NCI-H524 (cell line): ENCODE data around the gene MAGEC3.
"Not testable (repeated sequence)": the region's sequence is repeated elsewhere in the genome, so short reads cannot be mapped to it uniquely, and the experiment has no call there.

Experiments
- DNase-seq, 2 experiments: peaks; one replicate each; lab custom pipeline; 2025; lab: John Stamatoyannopoulos, UW

The MAGEC3 gene, protein sequence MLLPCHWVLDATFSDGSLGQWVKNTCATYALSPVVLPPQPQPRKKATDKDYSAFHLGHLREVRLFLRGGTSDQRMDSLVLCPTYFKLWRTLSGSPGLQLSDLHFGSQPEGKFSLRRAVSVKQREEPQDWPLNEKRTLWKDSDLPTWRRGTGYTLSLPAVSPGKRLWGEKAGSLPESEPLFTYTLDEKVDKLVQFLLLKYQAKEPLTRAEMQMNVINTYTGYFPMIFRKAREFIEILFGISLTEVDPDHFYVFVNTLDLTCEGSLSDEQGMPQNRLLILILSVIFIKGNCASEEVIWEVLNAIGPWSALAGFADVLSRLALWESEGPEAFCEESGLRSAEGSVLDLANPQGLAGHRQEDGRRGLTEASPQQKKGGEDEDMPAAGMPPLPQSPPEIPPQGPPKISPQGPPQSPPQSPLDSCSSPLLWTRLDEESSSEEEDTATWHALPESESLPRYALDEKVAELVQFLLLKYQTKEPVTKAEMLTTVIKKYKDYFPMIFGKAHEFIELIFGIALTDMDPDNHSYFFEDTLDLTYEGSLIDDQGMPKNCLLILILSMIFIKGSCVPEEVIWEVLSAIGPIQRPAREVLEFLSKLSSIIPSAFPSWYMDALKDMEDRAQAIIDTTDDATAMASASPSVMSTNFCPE

DNA sequence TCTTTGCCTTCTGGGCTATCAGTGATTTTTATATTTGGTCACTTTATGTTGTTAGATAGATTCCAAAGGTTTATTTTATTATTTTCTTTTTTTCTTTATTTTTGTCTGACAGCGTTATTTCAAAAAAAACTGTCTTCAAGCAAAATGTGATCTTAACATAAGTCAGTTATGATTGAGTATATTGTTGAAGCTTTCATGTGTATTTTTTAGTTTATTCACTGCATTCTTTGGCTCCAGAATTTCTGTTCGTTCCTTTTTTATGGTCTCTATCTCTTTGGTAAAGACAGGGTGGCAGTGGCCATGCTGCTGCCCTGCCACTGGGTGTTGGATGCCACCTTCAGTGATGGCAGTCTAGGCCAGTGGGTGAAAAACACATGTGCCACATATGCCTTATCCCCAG, at the start of gene MAGEC3:
Gene MAGEC3, plus strand, starts transcription at position 301 of the 400 bp plus-strand sequence. Its CDS starts 0 bp downstream, at position 301.
- DNase-seq = no peak

DNA sequence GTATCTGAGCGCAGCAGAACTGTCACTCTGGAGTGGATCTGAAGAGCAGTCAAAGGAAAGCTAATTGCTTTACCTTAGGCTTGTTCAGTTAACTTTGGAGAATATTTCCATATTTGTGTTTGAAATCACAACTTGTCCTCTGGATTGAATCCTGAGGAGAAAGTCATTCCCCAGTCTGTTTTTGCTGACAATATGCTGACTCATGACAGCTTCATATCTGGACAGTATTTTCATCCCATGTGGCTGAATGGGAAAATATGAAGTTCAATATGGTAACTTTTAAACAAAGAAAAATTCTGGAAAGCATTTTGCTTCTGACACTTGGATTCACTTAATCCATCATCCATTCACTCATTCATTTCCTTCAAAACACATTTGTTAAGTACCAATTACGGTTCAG, 46.3 kb upstream of the MAGEC3 start:
- DNase-seq = no peak

DNA sequence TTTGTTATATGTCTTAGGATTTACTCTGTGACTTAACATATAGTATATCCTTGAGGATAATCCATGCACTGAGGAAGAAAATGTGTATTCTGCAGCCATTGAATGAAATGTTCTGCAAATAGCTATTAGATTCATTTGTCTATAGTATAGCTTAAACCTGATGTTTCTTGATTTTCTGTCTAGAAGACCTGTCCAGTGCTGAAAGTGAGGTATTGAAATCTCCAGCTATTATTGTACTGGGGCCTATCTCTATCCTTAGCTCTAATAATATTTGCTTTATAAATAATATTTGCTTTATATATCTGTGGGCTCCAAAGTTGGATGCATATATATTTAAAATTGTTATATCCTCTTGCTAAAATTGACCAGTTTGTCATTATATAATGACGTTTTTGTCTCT, 26.7 kb upstream of the MAGEC3 start:
- no peak for DNase-seq

DNA sequence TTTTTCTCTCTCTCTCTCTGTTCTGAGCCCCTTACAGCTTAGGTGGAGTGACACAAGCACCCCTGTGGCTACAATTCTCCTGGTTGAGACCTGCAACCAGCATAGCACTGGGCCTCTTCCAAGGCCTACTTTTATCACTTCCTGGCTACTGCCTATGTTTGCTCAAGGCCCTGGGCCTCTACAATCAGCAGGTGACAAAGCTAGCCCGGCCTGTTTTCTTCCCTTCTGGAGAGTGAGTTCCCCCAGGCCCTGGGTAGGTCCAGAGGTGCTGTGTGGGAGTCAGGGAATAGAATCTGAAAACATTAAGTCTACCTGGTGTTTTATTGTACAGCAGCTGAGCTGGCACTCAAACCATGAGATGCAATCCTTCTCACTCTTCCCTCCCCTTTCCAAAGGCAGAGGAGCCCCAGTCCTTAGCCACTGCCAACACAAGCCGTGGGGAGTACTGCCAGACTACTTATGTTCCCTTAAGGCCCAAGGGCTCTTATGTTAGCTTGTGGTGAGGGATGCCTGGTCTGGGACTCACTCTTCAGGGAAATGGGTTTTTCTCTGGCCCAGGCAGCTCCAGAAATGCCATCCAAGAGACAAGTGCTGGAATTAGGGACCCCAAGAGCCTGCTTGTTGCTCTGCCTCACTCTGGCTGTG, 23.8 kb upstream of the MAGEC3 start:
- no peak for DNase-seq

DNA sequence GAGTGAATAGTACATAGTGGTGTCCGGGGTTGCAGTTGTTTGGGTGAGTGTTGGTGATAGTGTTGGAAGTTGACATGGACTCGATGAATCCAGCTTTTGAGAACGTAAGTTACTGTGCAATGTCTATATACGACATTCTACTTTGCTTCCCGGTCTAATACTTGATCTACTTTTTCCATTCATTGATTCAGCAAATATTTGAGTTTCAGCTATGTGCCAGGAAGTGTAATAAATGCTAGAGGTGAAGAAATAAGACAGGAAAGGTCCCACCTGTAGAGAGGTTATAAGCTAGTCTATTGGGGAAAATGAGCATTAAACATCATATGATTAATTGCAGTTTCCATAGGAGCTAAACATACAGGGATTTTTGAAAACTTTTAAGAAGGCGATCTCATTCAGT, 22.2 kb upstream of the MAGEC3 start:
- DNase-seq = no peak

DNA sequence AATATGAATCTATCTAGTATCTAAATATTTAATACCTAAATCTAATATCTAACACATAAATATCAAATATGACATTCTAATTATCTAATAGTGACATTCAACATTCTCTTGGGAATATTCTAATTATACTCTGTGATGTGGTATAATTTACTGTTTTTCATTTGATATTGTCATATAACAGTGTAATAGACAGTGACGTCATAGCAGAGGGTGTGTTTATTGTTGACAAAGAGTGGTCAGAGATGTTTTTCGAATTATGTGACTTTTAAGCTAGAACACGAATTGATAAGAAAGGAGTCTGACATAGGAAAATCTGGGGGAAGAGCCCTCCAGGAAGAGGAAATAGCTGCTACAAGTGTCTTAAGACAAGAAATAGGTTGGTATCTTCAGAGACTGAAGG, 5.9 kb upstream of the MAGEC3 start:
- DNase-seq = no peak

DNA sequence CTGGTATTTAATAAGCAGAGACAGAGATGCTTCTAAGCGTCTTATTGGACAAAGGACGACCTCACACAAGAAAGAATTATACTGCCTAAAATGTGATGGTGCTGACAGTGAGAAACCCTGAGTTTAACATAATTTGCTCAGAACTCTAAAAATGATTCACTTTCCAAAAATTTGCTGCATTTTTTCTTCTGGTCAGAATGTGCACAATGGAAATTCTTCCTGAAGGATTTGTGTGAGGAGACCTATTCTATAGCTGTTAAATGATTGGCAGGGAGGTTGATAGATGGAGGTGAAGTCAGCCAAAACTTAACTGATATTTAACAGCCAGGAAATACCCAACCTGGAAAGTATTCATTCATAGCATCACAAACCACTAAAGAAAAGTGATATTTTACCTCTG, 1.7 kb downstream of the MAGEC3 start:
- no peak for DNase-seq

DNA sequence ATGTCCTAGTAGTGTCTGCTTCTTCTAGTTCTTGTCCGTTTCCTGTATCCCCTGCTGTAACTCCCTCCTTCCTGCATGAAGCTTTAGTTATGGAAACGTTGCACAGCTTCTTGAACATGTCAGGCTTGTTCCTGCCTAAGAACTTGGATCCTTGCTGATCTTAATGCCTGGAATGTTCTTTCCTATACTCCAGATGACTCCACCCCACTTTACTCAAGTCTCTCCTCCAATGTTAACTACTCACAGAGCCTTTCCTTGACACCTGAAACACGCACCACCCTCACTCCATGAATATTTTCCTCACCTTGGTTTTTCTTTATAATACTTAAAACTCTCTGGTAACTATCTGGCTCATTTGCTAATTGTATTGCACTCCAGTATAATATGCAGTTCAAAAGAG, 19.4 kb downstream of the MAGEC3 start:
- no peak for DNase-seq

DNA sequence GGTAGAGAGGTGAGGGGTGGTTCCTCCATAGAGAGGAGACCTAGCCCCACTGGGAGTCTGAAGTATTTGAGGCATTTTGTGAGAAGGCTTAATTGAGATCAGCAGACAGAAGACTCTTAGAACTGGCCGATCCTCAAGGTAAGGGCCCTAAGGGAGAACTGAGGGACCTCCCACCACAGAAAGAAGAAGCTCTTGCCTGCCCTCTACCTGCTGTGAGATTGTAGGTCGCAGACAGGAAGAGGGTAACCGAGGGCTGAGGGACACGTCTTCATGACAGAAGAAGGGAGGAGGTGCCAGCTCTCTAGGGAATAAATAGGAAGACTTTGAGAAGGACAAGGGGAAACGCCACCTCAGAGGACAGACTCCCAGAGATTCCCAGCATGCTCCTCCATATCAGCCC, 41.5 kb downstream of the MAGEC3 start:
- peak in 1 of 2 experiments; percentile 18 for DNase-seq

DNA sequence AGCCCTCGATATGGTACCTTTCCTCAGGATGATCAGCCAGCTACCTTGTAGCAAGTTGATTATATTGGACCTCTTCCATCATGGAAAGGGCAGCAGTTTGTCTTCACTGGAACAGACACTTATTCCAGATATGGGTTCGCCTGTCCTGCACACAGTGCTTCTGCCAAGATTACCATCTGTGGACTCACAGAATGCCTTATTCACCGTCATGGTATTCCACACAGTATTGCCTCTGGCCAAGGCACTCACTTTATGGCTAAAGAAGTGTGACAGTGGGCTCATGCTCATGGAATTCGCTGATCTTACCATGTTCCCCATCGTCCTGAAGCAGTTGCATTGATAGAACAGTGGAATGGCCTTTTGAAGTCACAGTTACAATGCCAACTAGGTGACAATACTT, 50.7 kb downstream of the MAGEC3 start:
- DNase-seq = not testable (repeated sequence)

DNA sequence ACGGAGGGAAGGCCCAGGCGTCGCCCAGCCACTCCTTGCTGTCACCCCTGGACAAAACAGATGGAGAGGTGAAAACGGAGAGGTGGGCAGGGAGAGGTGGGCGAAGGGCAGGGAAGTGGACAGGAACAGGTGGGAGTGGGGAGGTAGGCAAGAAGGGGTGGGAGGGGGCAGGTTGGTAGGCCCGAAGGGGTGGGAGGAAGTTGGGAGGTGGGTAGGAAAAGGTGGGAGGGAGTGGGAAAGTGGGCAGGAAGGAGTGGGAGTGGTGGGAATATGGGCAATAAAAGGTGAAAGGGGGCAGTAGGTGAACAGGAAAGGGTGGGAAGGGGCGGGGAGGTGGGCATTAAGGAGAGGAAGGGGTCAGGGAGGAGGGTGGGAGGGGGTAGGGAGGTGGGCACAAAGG, 56.6 kb downstream of the MAGEC3 start:
- no peak for DNase-seq

DNA sequence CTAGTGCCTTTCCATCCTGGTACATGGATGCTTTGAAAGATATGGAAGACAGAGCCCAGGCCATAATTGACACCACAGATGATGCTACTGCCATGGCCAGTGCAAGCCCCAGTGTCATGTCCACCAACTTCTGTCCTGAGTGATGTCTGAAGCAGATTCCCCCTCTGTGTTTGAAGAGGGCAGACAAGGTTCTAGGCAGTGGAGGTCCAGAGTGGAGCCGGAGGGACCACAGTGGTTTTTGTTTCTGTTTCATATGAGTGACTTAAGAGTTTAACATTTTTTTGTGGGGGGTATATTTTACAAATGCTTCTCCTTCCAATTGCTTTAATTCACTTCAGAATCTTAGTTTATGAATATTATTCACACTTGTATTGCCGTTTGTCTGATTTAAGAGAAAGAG, 59.6 kb downstream of the MAGEC3 start:
- no peak for DNase-seq

DNA sequence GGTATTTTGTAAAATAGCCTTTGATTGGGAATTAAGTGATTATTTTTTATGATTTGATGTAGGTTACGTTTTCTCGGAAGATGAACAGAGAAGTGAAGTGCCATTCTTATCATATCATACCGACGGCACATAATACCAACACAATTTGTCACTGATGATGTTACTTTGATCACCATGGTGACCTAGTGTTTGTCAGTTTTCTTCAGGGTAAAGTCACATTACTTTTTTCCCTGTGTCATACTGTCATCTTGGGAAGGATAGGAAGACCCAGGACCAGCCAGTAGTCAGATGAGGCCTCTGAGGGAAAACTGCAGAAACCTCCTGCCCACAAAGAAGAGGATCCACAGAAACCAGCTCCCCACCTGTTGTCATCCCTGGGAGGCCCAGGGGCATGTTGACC, 64.2 kb downstream of the MAGEC3 start:
- no peak for DNase-seq

DNA sequence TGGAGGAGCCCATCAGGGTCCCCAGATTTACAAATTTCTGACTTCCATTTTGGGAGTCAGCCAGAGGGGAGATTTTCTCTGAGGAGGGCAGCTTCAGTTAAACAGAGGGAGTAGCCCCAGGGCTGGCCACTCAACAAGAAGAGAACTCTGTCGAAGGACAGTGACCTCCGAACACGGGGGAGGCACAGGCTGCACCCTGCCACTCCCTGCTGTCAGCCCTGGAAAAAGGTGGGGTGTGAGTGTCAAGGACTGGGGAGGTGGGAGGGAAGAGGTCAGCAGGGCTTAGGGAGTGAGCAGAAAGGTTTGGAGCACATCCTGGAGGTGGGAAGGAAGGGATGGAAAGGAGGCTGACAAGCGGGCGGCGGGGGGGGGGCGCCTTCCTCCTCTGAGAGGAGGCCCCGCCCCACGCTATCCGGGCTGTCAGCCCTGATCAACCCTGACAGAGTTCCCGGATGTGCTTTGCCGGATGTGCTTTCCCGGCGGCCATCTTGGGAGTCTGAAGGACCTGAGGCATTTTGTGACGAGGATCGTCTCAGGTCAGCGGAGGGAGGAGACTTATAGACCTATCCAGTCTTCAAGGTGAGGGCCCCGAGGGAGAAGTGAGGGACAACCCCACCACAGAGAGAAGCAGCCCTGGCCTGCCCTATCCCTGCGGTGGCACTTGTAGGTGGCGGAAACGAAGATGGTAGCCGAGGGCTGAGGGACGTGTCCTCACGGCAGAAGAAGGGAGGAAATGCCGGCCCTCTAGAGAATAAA, 65.5 kb downstream of the MAGEC3 start, which contains the start of gene MAGEC1:
Gene MAGEC1, plus strand, starts transcription at position 495 of the 756 bp plus-strand sequence. CDS start 1,179 bp downstream, outside the sequence.
- DNase-seq = no peak

DNA sequence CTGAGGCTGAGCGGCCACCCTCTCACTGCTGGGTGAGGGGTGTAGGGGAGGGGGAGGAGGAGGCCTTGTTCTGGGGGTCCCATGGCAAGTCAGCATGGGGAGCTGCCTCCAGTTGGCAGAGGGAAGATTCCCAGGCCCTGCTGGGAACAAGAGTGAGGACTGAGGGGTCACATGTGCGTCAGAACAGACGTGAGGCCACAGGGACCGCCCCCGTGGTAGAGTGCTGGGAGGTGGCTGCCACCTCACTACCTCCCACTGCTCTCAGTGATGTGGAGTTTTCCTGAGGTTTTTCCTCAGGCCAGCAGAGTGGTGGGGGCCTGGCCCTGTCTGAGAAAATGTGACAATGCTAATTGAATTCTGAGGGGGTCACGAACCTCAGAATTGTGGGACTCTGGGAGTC, 66.1 kb downstream of the MAGEC3 start:
- DNase-seq = no peak

DNA sequence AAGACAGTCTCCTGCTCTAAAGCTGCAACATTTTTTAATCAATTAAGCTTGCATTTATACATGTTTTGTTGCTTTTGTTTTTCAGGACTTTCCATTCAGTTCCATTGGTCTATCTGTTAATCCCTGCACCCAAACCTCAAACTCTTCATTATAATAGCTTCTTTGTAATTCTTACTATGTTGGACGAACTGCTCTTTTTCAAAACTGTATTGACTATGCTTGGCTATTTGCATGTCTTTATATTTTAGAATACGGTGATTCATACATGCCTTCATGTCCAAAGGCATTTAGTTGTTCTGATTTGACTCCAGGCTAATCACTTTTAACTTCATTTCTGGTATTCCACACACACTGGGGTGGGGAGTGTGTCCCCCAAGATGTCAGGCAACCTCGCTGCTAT, 79.7 kb downstream of the MAGEC3 start:
- no peak for DNase-seq

DNA sequence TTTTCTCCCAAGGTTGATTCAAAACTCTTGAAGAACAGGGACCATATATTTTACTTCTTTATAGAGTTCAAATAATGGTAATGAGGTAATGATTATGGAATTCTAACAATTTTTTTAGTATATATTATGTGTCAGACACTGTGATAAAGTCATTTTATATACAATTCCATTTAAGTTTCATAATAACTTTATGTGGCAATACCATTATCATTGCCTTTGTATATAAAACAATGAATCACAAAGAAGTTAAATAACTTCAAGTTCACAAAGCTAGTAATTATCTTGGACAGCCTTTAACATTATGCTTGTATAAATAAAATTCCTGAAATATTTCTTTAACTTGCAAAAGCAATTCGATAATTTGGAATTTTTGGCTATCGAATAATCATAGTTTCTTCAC, 86.2 kb downstream of the MAGEC3 start:
- DNase-seq = no peak

DNA sequence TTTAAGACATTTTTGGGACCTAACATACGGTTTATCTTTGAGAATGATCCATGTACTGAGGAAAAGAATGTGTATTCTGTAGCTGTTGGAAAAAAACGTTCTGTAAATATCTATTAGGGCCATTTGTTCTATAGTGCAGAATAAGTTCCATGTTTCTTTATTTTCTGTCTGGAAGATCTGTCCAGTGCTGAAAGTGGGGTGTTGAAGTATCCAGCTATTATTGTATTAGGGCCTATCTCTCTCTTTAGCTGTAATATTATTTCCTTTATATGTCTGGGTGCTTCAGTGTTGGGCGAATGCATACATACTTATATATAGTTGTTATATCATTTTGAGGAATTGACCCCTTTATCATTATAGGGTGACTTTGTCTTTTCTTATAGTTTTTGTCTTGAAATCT, 90.3 kb downstream of the MAGEC3 start:
- DNase-seq = no peak

DNA sequence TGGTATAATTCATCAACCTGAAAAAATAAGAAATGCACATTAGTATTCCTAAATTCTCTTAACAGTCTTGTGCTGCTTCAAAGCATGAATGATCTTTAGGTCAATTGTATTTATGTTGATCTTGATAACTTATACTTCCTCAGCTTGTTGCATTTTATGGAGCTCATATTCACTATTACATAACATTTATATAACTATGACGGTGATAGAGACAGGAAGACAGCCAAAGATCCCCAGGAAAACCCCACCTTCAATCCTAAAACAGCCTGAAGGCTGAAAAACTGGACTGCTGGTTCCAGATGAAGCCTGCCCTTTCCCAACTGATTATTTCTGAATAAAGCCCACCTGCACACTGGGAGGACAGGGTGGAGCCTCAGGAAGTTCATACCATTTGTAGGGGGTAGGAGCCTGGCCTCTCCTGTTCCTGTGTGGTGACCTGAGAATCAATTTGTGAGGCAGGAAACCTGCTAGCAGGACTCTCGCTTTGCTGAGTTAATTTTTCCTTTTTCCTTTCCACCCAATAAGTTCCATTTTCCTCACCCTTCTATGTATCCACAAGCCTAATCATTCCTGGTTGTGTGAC, 96.0 kb downstream of the MAGEC3 start:
- no peak for DNase-seq

DNA sequence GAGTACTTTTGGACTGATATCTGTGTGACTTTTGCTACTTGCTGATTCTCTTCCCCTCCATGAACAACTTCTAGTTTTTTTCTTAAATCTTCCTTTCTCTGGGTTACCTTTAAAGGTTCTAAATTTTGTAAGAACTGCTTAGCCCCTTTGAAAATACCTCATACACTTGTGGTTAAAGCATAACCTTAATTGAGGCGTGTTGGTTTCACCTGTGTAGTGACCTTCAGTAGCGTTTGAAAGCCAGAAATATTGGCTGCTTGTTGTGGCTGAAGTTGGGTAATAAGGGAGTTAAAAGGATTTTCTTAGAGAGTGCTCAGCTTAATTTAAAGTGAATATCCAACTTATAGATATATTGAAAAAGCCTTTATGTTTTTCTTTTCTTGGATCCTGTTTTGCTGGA, 97.5 kb downstream of the MAGEC3 start:
- no peak for DNase-seq

DNA sequence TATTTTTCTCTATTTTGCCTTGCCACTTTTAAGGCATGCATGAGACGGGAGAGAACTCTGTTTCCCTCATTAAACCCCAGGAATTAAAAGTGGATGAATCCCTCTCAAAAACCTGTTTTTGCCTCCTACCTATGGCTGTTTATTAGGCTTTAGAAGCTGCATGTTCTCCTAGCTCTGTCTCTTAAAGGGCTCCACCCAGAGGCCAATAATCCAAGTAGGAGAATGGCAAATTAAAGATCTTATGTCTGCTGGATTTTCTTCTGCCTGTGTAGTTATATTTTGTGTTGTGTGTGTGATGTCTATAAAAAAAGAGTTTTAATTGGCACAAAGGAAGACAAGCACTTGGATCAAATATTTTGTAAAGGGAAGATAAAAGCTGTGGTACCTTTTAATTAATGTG, 98.0 kb downstream of the MAGEC3 start:
- peak in 1 of 2 experiments; percentile 27 for DNase-seq

DNA sequence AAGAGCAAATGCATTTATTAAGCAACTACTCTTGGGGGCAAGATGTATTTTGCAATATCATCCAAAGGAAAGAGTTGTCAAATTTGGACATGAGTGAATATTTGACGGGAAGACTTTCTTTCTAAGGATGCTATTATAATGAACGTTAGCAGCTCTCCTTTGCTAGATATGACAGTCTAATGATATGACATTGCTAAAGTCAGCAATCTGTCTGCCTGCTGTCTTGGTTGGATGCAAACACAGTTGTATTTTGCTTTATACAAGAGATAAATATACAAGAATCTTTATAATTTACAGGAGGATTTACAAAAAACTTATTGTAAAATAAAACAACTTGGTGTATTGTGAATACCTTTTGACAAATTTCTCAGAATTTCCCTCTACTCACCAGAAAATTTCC, 103.1 kb downstream of the MAGEC3 start:
- DNase-seq = no peak
